HepG2 (cell line): ENCODE data around the gene GOLT1A. TPM values are rescaled to one million over a fixed set of nuclear protein-coding genes. Genes with fewer than 3 reads are reported as not detected.

Source experiments
- ATAD3A ChIP-seq: sonication (generic); formaldehyde crosslinking; IDR thresholded peaks from 2 replicates; pipeline ENCODE4 v1.4.0; 2020; ENCODE audit warnings: missing genetic modification reagents
- CCAR2 ChIP-seq: fragments of 200-400 bp; formaldehyde crosslinking; optimal IDR thresholded peaks from 2 replicates; pipeline ENCODE3; 2018; ENCODE audit warnings: low read depth, mild to moderate bottlenecking, low read length, moderate library complexity
- CENPT ChIP-seq: sonication (generic); formaldehyde crosslinking; IDR thresholded peaks from 2 replicates; pipeline ENCODE4 v1.8.0; 2022; ENCODE audit warnings: low read depth, mild to moderate bottlenecking, moderate library complexity, missing genetic modification reagents
- CTCF ChIP-seq: sonication (generic); formaldehyde crosslinking; IDR thresholded peaks from 2 replicates; pipeline ENCODE4 v1.5.0; 2020; ENCODE audit warnings: mild to moderate bottlenecking, missing genetic modification reagents, moderate library complexity
- DMTF1 ChIP-seq: sonication (generic); formaldehyde crosslinking; IDR thresholded peaks from 2 replicates; pipeline ENCODE4 v1.4.0; 2020; ENCODE audit warnings: mild to moderate bottlenecking, missing genetic modification reagents
- HMGXB3 ChIP-seq: sonication (generic); formaldehyde crosslinking; IDR thresholded peaks from 2 replicates; pipeline ENCODE4 v1.4.0; 2020; ENCODE audit warnings: missing genetic modification reagents, borderline replicate concordance
- KAT8 ChIP-seq: IDR thresholded peaks from 2 replicates; pipeline ENCODE4 v1.6.1; 2016; ENCODE audit warnings: missing genetic modification reagents, missing compliant biosample characterization
- MBNL3 ChIP-seq: fragments of 250-450 bp; sonication (Bioruptor Pico); conservative IDR thresholded peaks from 2 replicates; pipeline ENCODE4 v1.8.0; 2022; ENCODE audit warnings: mild to moderate bottlenecking, inconsistent platforms
- SAP130 ChIP-seq: IDR thresholded peaks from 2 replicates; pipeline ENCODE4 v1.6.1; 2016; ENCODE audit warnings: low read depth
- SMC3 ChIP-seq: IDR thresholded peaks from 2 replicates; pipeline ENCODE4 v1.6.1; 2011; ENCODE audit warnings: low read length, improper control_type of control experiment
- TERF1 ChIP-seq: sonication (generic); formaldehyde crosslinking; IDR thresholded peaks from 2 replicates; pipeline ENCODE4 v1.8.0; 2022; ENCODE audit warnings: mild to moderate bottlenecking, missing genetic modification reagents, moderate library complexity
- ZBTB7B ChIP-seq: sonication (generic); formaldehyde crosslinking; IDR thresholded peaks from 2 replicates; pipeline ENCODE4 v1.4.0; 2020; ENCODE audit warnings: missing genetic modification reagents
- ZFP91 ChIP-seq: sonication (generic); formaldehyde crosslinking; IDR thresholded peaks from 2 replicates; pipeline ENCODE4 v1.9.0; 2022; ENCODE audit warnings: missing genetic modification reagents, mild to moderate bottlenecking, borderline replicate concordance
- ZMAT3 ChIP-seq: sonication (generic); formaldehyde crosslinking; conservative IDR thresholded peaks from 2 replicates; pipeline ENCODE4 v1.7.0; 2021; ENCODE audit warnings: missing genetic modification reagents
- ZNF251 ChIP-seq: sonication (generic); formaldehyde crosslinking; IDR thresholded peaks from 2 replicates; pipeline ENCODE4 v1.9.0; 2021; ENCODE audit warnings: mild to moderate bottlenecking, missing genetic modification reagents
- ZNF556 ChIP-seq: sonication (generic); formaldehyde crosslinking; IDR thresholded peaks from 2 replicates; pipeline ENCODE4 v1.4.0; 2020; ENCODE audit warnings: mild to moderate bottlenecking, missing genetic modification reagents, borderline replicate concordance
- ZNF850 ChIP-seq: sonication (generic); formaldehyde crosslinking; conservative IDR thresholded peaks from 2 replicates; pipeline ENCODE4 v1.9.0; 2021; ENCODE audit warnings: mild to moderate bottlenecking, missing genetic modification reagents
- polyA plus RNA-seq, 8 experiments: library from polyadenylated mRNA; depleted of rRNA in 3 of 8; stranded (reverse) in 7 of 8; unstranded in 1 of 8; fragments of >200 nt; fragmentation: Illumina TruSeq in 4 of 8; extraction: Trizol in 4 of 8; gene quantifications; 2 replicates each; pipeline versions ENCODE4 v1.2.1 to v1.2.3, GENCODE V29; 2011 to 2016; ENCODE audit warnings: low read depth in 4 of 8, missing spikeins in 1 of 8, mixed read lengths in 1 of 8; ENCODE audit not compliant: insufficient read depth in 1 of 8
- total RNA-seq, 5 experiments: library from RNA; depleted of rRNA; stranded (reverse); fragments of >200 nt; fragmentation: Illumina TruSeq; extraction: Trizol; gene quantifications; 2 replicates each; pipeline ENCODE4 v1.2.3, GENCODE V29; 2016; ENCODE audit warnings: low read depth in 1 of 5

Gene GOLT1A
- total and polyA plus RNA-seq, 2 of the 13 experiments (the other 11 are each of a cell fraction or from before 2014, with no cell fraction given): 25.8 to 28.0 TPM

GRCh38 chr1:204258213-204259115 is 44.7 kb upstream of the GOLT1A start (continued):
- peak; percentile 85 for TF ChIP-seq CTCF (CRISPR knock-in tag)
- TF ChIP-seq ZMAT3 (CRISPR knock-in tag): no peak
- no peak for TF ChIP-seq ZNF556
- no peak for TF ChIP-seq KAT8 (CRISPR knock-in tag)
- no peak for TF ChIP-seq ZNF251
- no peak for TF ChIP-seq DMTF1 (CRISPR knock-in tag)
- no peak for TF ChIP-seq CENPT (CRISPR knock-in tag)
- TF ChIP-seq TERF1 (CRISPR knock-in tag): no peak
- 0 out of 2 replicates have a peak, but pooled peaks have one; percentile 50 for TF ChIP-seq ZFP91 (CRISPR knock-in tag)
- TF ChIP-seq ZBTB7B (CRISPR knock-in tag): 0 out of 2 replicates have a peak, but pooled peaks have one; percentile 20
- TF ChIP-seq ATAD3A (CRISPR knock-in tag): no peak
- TF ChIP-seq SMC3: peak; percentile 51; the same call in 1 of the 2 replicates
- TF ChIP-seq ZNF850 (CRISPR knock-in tag): no peak
- TF ChIP-seq SAP130 (CRISPR knock-in tag): 0 out of 2 replicates have a peak, but pooled peaks have one; percentile 35
- no peak for TF ChIP-seq CCAR2
- no peak for TF ChIP-seq MBNL3
- TF ChIP-seq HMGXB3 (CRISPR knock-in tag): no peak
